K562 (cell line): ENCODE results near the gene PCDH1. TPM values are rescaled to one million over a fixed set of nuclear protein-coding genes. Genes with fewer than 3 reads are reported as not detected.

Experiments used
- CXXC5 ChIP-seq: fragments of 250-450 bp; sonication (Bioruptor Pico); IDR thresholded peaks from 2 replicates; pipeline ENCODE4 v1.8.0; 2022; ENCODE audit warnings: inconsistent platforms, mild to moderate bottlenecking, moderate library complexity
- GATA2 ChIP-seq: sonication (generic); formaldehyde crosslinking; IDR thresholded peaks from 2 replicates; pipeline ENCODE4 v1.4.0; 2020; ENCODE audit warnings: mild to moderate bottlenecking, missing genetic modification reagents
- HLTF ChIP-seq: fragments of 450-650 bp; IDR thresholded peaks from 2 replicates; pipeline ENCODE4 v1.6.1; 2016
- PTRF ChIP-seq: fragments of 450-650 bp; IDR thresholded peaks from 2 replicates; pipeline ENCODE4 v1.6.1; 2016; ENCODE audit warnings: mild to moderate bottlenecking, missing genetic modification characterization, missing compliant biosample characterization
- polyA plus RNA-seq, 8 experiments: library from polyadenylated mRNA; depleted of rRNA in 4 of 8; stranded (reverse) in 5 of 8; unstranded in 3 of 8; fragments of >200 nt; fragmentation: Nextera tagmentation in 2 of 8; fragmentation: Illumina TruSeq in 1 of 8; extraction: Ambion mirVana in 2 of 8; extraction: Trizol in 1 of 8; gene quantifications; 2 replicates each; pipeline versions ENCODE4 v1.2.1 to v1.2.3, GENCODE V29; 2011 to 2014; ENCODE audit warnings: inconsistent platforms in 1 of 8, missing spikeins in 1 of 8
- total RNA-seq, 7 experiments: library from RNA; depleted of rRNA in 6 of 7; stranded (reverse); fragments of >200 nt in 6 of 7; fragmentation: Illumina TruSeq in 2 of 7; extraction: Trizol in 2 of 7; gene quantifications; 2 replicates each; pipeline versions ENCODE4 v1.2.1 to v1.2.3, GENCODE V29; 2011 to 2021; ENCODE audit warnings: low replicate concordance in 1 of 7
- TF ChIP-seq, protein P1 (sequence below): fragments of 200-600 bp; sonication (generic); IDR thresholded peaks from one replicate; pipeline ENCODE4 v1.6.1; 2012; ENCODE audit warnings: mild to moderate bottlenecking, low read depth, low read length, inconsistent platforms
- TF ChIP-seq, protein P2 (sequence below), 2 experiments: IDR thresholded peaks; 2 replicates each; pipeline ENCODE4 v1.6.1; 2011; ENCODE audit warnings: borderline replicate concordance in 1 of 2, control low read depth in 1 of 2, low read depth in 1 of 2, low read length in 1 of 2, mild to moderate bottlenecking in 1 of 2, mixed read lengths in 1 of 2, moderate library complexity in 1 of 2; ENCODE audit not compliant: insufficient read depth in 1 of 2, insufficient read length in 1 of 2, poor library complexity in 1 of 2, severe bottlenecking in 1 of 2; ENCODE audit errors: extremely low read depth in 1 of 2
- TF ChIP-seq, protein P3 (sequence below): sonication (generic); formaldehyde crosslinking; IDR thresholded peaks from 2 replicates; pipeline ENCODE4 v1.8.1; 2023; ENCODE audit warnings: mild to moderate bottlenecking, missing genetic modification reagents
- TF ChIP-seq, protein P4 (sequence below): sonication (generic); formaldehyde crosslinking; IDR thresholded peaks from 2 replicates; pipeline ENCODE4 v1.8.1; 2023; ENCODE audit warnings: mild to moderate bottlenecking, missing genetic modification reagents, moderate library complexity

PCDH1 gene
- total and polyA plus RNA-seq, 9 of the 15 experiments (the other 6 are each of a cell fraction or from before 2014, with no cell fraction given) = 0.11 to 3.6 (median 1.9) TPM; not detected in 1

DNA sequence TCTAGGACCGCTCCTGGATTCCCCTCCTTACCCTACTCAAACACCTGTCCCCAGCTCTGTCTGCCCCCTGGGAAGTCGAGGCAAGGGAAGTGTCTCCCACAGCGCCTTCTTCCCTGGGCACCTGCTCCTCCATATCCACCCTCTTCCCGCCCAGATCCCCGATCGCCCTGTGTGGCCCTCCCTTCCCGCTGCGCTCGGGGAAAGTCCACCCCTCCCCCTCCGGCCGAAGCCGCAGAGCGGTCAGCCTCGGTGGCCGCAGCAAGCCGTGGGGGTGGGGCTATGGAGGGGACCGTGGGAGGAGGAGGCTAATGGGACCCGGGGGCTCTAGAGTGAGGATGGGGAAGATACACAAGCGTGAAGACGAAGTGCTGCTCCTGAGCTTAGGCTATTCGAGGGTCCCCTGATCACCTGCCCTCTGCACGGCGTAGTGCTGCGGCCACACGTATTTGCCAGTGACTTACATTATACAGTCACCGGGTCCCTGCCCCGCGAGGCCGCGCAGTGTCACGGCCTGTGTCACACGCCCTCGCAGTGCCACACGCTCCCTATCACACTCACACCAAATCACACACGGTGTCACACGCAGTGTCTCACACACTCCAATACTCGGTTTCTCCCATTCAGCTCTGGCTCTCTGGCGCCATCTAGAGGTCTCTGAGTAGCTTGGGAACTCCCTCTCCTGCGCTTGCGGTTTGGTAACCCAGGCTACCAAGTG lies 658 bp upstream of the PCDH1 start (continued):
- TF ChIP-seq, protein P1, sequence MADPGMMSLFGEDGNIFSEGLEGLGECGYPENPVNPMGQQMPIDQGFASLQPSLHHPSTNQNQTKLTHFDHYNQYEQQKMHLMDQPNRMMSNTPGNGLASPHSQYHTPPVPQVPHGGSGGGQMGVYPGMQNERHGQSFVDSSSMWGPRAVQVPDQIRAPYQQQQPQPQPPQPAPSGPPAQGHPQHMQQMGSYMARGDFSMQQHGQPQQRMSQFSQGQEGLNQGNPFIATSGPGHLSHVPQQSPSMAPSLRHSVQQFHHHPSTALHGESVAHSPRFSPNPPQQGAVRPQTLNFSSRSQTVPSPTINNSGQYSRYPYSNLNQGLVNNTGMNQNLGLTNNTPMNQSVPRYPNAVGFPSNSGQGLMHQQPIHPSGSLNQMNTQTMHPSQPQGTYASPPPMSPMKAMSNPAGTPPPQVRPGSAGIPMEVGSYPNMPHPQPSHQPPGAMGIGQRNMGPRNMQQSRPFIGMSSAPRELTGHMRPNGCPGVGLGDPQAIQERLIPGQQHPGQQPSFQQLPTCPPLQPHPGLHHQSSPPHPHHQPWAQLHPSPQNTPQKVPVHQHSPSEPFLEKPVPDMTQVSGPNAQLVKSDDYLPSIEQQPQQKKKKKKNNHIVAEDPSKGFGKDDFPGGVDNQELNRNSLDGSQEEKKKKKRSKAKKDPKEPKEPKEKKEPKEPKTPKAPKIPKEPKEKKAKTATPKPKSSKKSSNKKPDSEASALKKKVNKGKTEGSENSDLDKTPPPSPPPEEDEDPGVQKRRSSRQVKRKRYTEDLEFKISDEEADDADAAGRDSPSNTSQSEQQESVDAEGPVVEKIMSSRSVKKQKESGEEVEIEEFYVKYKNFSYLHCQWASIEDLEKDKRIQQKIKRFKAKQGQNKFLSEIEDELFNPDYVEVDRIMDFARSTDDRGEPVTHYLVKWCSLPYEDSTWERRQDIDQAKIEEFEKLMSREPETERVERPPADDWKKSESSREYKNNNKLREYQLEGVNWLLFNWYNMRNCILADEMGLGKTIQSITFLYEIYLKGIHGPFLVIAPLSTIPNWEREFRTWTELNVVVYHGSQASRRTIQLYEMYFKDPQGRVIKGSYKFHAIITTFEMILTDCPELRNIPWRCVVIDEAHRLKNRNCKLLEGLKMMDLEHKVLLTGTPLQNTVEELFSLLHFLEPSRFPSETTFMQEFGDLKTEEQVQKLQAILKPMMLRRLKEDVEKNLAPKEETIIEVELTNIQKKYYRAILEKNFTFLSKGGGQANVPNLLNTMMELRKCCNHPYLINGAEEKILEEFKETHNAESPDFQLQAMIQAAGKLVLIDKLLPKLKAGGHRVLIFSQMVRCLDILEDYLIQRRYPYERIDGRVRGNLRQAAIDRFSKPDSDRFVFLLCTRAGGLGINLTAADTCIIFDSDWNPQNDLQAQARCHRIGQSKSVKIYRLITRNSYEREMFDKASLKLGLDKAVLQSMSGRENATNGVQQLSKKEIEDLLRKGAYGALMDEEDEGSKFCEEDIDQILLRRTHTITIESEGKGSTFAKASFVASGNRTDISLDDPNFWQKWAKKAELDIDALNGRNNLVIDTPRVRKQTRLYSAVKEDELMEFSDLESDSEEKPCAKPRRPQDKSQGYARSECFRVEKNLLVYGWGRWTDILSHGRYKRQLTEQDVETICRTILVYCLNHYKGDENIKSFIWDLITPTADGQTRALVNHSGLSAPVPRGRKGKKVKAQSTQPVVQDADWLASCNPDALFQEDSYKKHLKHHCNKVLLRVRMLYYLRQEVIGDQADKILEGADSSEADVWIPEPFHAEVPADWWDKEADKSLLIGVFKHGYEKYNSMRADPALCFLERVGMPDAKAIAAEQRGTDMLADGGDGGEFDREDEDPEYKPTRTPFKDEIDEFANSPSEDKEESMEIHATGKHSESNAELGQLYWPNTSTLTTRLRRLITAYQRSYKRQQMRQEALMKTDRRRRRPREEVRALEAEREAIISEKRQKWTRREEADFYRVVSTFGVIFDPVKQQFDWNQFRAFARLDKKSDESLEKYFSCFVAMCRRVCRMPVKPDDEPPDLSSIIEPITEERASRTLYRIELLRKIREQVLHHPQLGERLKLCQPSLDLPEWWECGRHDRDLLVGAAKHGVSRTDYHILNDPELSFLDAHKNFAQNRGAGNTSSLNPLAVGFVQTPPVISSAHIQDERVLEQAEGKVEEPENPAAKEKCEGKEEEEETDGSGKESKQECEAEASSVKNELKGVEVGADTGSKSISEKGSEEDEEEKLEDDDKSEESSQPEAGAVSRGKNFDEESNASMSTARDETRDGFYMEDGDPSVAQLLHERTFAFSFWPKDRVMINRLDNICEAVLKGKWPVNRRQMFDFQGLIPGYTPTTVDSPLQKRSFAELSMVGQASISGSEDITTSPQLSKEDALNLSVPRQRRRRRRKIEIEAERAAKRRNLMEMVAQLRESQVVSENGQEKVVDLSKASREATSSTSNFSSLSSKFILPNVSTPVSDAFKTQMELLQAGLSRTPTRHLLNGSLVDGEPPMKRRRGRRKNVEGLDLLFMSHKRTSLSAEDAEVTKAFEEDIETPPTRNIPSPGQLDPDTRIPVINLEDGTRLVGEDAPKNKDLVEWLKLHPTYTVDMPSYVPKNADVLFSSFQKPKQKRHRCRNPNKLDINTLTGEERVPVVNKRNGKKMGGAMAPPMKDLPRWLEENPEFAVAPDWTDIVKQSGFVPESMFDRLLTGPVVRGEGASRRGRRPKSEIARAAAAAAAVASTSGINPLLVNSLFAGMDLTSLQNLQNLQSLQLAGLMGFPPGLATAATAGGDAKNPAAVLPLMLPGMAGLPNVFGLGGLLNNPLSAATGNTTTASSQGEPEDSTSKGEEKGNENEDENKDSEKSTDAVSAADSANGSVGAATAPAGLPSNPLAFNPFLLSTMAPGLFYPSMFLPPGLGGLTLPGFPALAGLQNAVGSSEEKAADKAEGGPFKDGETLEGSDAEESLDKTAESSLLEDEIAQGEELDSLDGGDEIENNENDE = no peak
- TF ChIP-seq, protein P2, sequence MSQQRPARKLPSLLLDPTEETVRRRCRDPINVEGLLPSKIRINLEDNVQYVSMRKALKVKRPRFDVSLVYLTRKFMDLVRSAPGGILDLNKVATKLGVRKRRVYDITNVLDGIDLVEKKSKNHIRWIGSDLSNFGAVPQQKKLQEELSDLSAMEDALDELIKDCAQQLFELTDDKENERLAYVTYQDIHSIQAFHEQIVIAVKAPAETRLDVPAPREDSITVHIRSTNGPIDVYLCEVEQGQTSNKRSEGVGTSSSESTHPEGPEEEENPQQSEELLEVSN (IDR thresholded peaks at IDR 0.05; ENCODE audit: borderline replicate concordance in 1 of 2, extremely low read depth in 1 of 2, insufficient read depth in 1 of 2, insufficient read length in 1 of 2, low read depth in 1 of 2, low read length in 1 of 2, poor library complexity in 1 of 2, severe bottlenecking in 1 of 2) = peak; percentile 11 to 77
- TF ChIP-seq, protein P3, sequence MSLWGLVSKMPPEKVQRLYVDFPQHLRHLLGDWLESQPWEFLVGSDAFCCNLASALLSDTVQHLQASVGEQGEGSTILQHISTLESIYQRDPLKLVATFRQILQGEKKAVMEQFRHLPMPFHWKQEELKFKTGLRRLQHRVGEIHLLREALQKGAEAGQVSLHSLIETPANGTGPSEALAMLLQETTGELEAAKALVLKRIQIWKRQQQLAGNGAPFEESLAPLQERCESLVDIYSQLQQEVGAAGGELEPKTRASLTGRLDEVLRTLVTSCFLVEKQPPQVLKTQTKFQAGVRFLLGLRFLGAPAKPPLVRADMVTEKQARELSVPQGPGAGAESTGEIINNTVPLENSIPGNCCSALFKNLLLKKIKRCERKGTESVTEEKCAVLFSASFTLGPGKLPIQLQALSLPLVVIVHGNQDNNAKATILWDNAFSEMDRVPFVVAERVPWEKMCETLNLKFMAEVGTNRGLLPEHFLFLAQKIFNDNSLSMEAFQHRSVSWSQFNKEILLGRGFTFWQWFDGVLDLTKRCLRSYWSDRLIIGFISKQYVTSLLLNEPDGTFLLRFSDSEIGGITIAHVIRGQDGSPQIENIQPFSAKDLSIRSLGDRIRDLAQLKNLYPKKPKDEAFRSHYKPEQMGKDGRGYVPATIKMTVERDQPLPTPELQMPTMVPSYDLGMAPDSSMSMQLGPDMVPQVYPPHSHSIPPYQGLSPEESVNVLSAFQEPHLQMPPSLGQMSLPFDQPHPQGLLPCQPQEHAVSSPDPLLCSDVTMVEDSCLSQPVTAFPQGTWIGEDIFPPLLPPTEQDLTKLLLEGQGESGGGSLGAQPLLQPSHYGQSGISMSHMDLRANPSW (CRISPR knock-in tag) = no peak
- TF ChIP-seq PTRF (tag) (no peak), HLTF (peak; percentile 6; the same call in 1 of the 2 replicates), GATA2 (CRISPR knock-in tag) (no peak), CXXC5 (CRISPR knock-in tag) (peak; percentile 87)
- TF ChIP-seq, protein P4, sequence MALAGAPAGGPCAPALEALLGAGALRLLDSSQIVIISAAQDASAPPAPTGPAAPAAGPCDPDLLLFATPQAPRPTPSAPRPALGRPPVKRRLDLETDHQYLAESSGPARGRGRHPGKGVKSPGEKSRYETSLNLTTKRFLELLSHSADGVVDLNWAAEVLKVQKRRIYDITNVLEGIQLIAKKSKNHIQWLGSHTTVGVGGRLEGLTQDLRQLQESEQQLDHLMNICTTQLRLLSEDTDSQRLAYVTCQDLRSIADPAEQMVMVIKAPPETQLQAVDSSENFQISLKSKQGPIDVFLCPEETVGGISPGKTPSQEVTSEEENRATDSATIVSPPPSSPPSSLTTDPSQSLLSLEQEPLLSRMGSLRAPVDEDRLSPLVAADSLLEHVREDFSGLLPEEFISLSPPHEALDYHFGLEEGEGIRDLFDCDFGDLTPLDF (CRISPR knock-in tag) = no peak
